IMR-90 (cell line): ENCODE data around the gene NOL9. TPM values are rescaled to one million over a fixed set of nuclear protein-coding genes. Genes with fewer than 3 reads are reported as not detected.
A peak's percentile ranks its signal among the peaks of the same experiment; 100 is the strongest.

ENCODE experiments used
- ATAC-seq: fragments of 200-7000 bp; cut with Tn5 transposase; 2 replicates; pipeline ENCODE4 v1.9.1; 2020; ENCODE audit warnings: low read depth, mild to moderate bottlenecking, moderate library complexity
- BruUV-seq: library from RNA; stranded (reverse); fragments of 400-500 nt; replicated peaks from 2 replicates; lab custom pipeline; 2021; lab: Mats Ljungman, UMichigan
- CTCF ChIA-PET: fragments of 300-600 bp; formaldehyde crosslinking; extraction: SDS; loops from one replicate; lab custom pipeline; 2021; ENCODE audit warnings: antibody characterized with exemption; lab: Yijun Ruan, JAX
- POLR2A ChIA-PET: fragments of 300-600 bp; sonication (Branson Sonifier 250); formaldehyde crosslinking; loops from one replicate; lab custom pipeline; 2022; ENCODE audit warnings: antibody characterized with exemption; ENCODE audit not compliant: unreplicated experiment; lab: Charles Lee
- DNase-seq: peaks from one replicate; pipeline ENCODE4 v3.0.0; 2013
- H2AFZ ChIP-seq: replicated peaks from 2 replicates; pipeline ENCODE3; 2013; ENCODE audit warnings: low read length, mild to moderate bottlenecking; ENCODE audit not compliant: poor library complexity
- H2AK5ac ChIP-seq: 2 replicates; pipeline ENCODE4 v1.6.1; 2013; ENCODE audit warnings: low read depth, low read length, inconsistent platforms
- H2AK9ac ChIP-seq: replicated peaks from 2 replicates; pipeline ENCODE3; 2013; ENCODE audit warnings: mild to moderate bottlenecking, low read depth, low read length, moderate library complexity; ENCODE audit not compliant: poor library complexity
- H2BK120ac ChIP-seq: 2 replicates; pipeline ENCODE4 v1.6.1; 2013; ENCODE audit warnings: low read depth, low read length, inconsistent platforms
- H2BK15ac ChIP-seq: 3 replicates; pipeline ENCODE4 v1.6.1; 2013; ENCODE audit warnings: low read depth, low read length, inconsistent platforms
- H2BK20ac ChIP-seq: 2 replicates; pipeline ENCODE4 v1.6.1; 2013; ENCODE audit warnings: low read depth, mild to moderate bottlenecking, inconsistent platforms, low read length, moderate library complexity
- H2BK5ac ChIP-seq: 2 replicates; pipeline ENCODE4 v1.6.1; 2013; ENCODE audit warnings: mild to moderate bottlenecking, low read depth, low read length, inconsistent platforms; ENCODE audit not compliant: poor library complexity, severe bottlenecking
- H3K14ac ChIP-seq: replicated peaks from 2 replicates; pipeline ENCODE4 v1.6.1; 2013; ENCODE audit warnings: low read depth, low read length, inconsistent platforms
- H3K18ac ChIP-seq: 2 replicates; pipeline ENCODE4 v1.6.1; 2013; ENCODE audit warnings: low read depth, low read length, control low read depth
- H3K23ac ChIP-seq: 2 replicates; pipeline ENCODE4 v1.6.1; 2013; ENCODE audit warnings: low read depth, low read length, inconsistent platforms
- H3K27ac ChIP-seq: 2 replicates; pipeline ENCODE4 v1.5.1; 2013; ENCODE audit warnings: mild to moderate bottlenecking, control low read depth, low read length; ENCODE audit not compliant: insufficient read depth
- H3K27me3 ChIP-seq: 2 replicates; pipeline ENCODE4 v1.6.1; 2013; ENCODE audit warnings: low read length; ENCODE audit not compliant: control insufficient read depth, insufficient read depth
- H3K36me3 ChIP-seq: 2 replicates; pipeline ENCODE4 v1.6.1; 2013; ENCODE audit warnings: low read length, mixed read lengths; ENCODE audit not compliant: control insufficient read depth, insufficient read depth
- H3K4ac ChIP-seq: 2 replicates; pipeline ENCODE4 v1.6.1; 2013; ENCODE audit warnings: low read depth, low read length, inconsistent platforms
- H3K4me1 ChIP-seq: 2 replicates; pipeline ENCODE4 v1.6.1; 2013; ENCODE audit warnings: low read length, mixed read lengths; ENCODE audit not compliant: control insufficient read depth, insufficient read depth
- H3K4me2 ChIP-seq: 2 replicates; pipeline ENCODE4 v1.6.1; 2013; ENCODE audit warnings: low read depth, mild to moderate bottlenecking, control low read depth, low read length, moderate library complexity
- H3K4me3 ChIP-seq: 2 replicates; pipeline ENCODE4 v1.5.1; 2013; ENCODE audit warnings: low read depth, mild to moderate bottlenecking, control low read depth, low read length, moderate library complexity; ENCODE audit not compliant: insufficient read depth
- H3K56ac ChIP-seq: 2 replicates; pipeline ENCODE4 v1.6.1; 2013; ENCODE audit warnings: low read length, inconsistent platforms; ENCODE audit not compliant: insufficient read depth; ENCODE audit errors: extremely low read depth
- H3K79me1 ChIP-seq, 2 experiments: 2 replicates each; pipeline ENCODE4 v1.6.1; 2013; ENCODE audit warnings: low read length in 2 of 2, inconsistent platforms in 1 of 2, low read depth in 1 of 2
- H3K9ac ChIP-seq: 2 replicates; pipeline ENCODE4 v1.6.1; 2013; ENCODE audit warnings: low read depth, low read length, control low read depth
- H3K9me1 ChIP-seq: 2 replicates; pipeline ENCODE4 v1.6.1; 2013; ENCODE audit warnings: low read length, inconsistent platforms; ENCODE audit not compliant: insufficient read depth
- H3K9me3 ChIP-seq: 2 replicates; pipeline ENCODE4 v1.6.1; 2013; ENCODE audit warnings: low read length; ENCODE audit not compliant: control insufficient read depth, insufficient read depth
- H4K20me1 ChIP-seq: 2 replicates; pipeline ENCODE4 v1.6.1; 2013; ENCODE audit warnings: low read length, inconsistent platforms; ENCODE audit not compliant: insufficient read depth
- H4K5ac ChIP-seq: 2 replicates; pipeline ENCODE4 v1.6.1; 2013; ENCODE audit warnings: mild to moderate bottlenecking, low read depth, low read length, control low read depth
- H4K8ac ChIP-seq, 2 experiments: 2 replicates each; pipeline ENCODE4 v1.6.1; 2013; ENCODE audit warnings: low read depth in 2 of 2, low read length in 2 of 2, control low read depth in 1 of 2, inconsistent platforms in 1 of 2
- H4K91ac ChIP-seq: 2 replicates; pipeline ENCODE4 v1.6.1; 2013; ENCODE audit warnings: low read depth, low read length, inconsistent platforms; ENCODE audit not compliant: insufficient read depth
- MXI1 ChIP-seq: IDR thresholded peaks from 2 replicates; pipeline ENCODE4 v1.6.1; 2012; ENCODE audit warnings: low read depth, mild to moderate bottlenecking, low read length, moderate library complexity, borderline replicate concordance
- RAD21 ChIP-seq: IDR thresholded peaks from 2 replicates; pipeline ENCODE4 v1.6.1; 2012; ENCODE audit warnings: low read length, improper control_type of control experiment
- WGBS, 2 experiments: methylation state at CpG; one replicate each; pipeline versions ENCODE4 v1.1.5 to v1.1.7; 2013; ENCODE audit warnings: missing lambda C conversion rate in 2 of 2; ENCODE audit not compliant: insufficient read length in 1 of 2; ENCODE audit errors: extremely low coverage in 2 of 2; 5-methylcytosine and 5-hydroxymethylcytosine counted together
- dilution Hi-C: fragments of 300-500 bp; cut with HindIII; formaldehyde crosslinking; loops from one replicate; pipeline ENCODE4 v1.14.3; 2018; ENCODE audit warnings: low sequenced_read_pairs; ENCODE audit not compliant: unreplicated experiment
- in situ Hi-C: fragments of 300-500 bp; cut with MboI; formaldehyde crosslinking; loops from 3 replicates; pipeline ENCODE4 v1.14.3; 2019; ENCODE audit warnings: low sequenced_read_pairs, inconsistent platforms, mixed read lengths
- intact Hi-C: fragments of 100-400 bp; cut with micrococcal nuclease; formaldehyde crosslinking; loops from 2 replicates; pipeline ENCODE4 v1.10.0; 2022
- polyA plus RNA-seq, 3 experiments: library from polyadenylated mRNA; depleted of rRNA; stranded (reverse); fragments of >200 nt; gene quantifications; 2 replicates each; pipeline ENCODE4 v1.2.3, GENCODE V29; 2012; ENCODE audit warnings: low replicate concordance in 1 of 3
- total RNA-seq: library from RNA; depleted of rRNA; stranded (reverse); fragments of >200 nt; gene quantifications from 2 replicates; pipeline ENCODE4 v1.2.3, GENCODE V29; 2012
- TF ChIP-seq, protein P1 (sequence below): fragments of 150-350 bp; IDR thresholded peaks from 2 replicates; pipeline ENCODE4 v1.6.1; 2017; ENCODE audit warnings: mild to moderate bottlenecking, antibody characterized with exemption, low read length, low read depth

Gene NOL9
- total and polyA plus RNA-seq, 2 of the 4 experiments (the other 2 are of a cell fraction) = 13.0 to 19.2 TPM

- Histone ChIP-seq H2BK20ac (no peak overlapping the region), H2BK5ac (no peak overlapping the region), H4K91ac (no peak overlapping the region), H3K23ac (no peak overlapping the region), H4K8ac (no peak overlapping the region), H4K5ac (no peak overlapping the region), H2AK9ac (no peak overlapping the region), H3K4me2 (no peak overlapping the region), H2BK15ac (no peak overlapping the region), H3K27me3 (no peaks in the 10 kb centered on the region), H2AFZ (no peak overlapping the region), H3K79me1 (no peaks in the 10 kb centered on the region), H3K4me1 (peaks cover 9% of the 10 kb centered on the region), H3K27ac (no peak overlapping the region), H3K18ac (no peak overlapping the region), H4K20me1 (no peaks in the 10 kb centered on the region), H3K14ac (no peak overlapping the region), H3K9me1 (no peaks in the 10 kb centered on the region; the same call in 1 of the 2 replicates), H2AK5ac (no peak overlapping the region), H3K56ac (no peak overlapping the region), H2BK120ac (no peak overlapping the region), H3K9me3 (no peaks in the 10 kb centered on the region), H3K4ac (no peak overlapping the region), H3K4me3 (no peak overlapping the region), H3K9ac (no peak overlapping the region), H3K36me3 (peaks cover 14% of the 10 kb centered on the region)
- POLR2A ChIA-PET = no interaction called here
- WGBS, 2 experiments = 100% methylated on average over 1 of the region's 5 CpGs; no CpG with 5 or more reads in 1 of the 2 experiments
- DNase-seq (peak; percentile 41), ATAC-seq (no peak)
- in situ Hi-C loops (no loop called here), intact Hi-C loops (loop anchor here (2.0 kb wide), 1 partner anchor 17 kb away; no protein-coding TSS in a partner anchor), dilution Hi-C loops (no loop called here)
- TF ChIP-seq, protein P1, sequence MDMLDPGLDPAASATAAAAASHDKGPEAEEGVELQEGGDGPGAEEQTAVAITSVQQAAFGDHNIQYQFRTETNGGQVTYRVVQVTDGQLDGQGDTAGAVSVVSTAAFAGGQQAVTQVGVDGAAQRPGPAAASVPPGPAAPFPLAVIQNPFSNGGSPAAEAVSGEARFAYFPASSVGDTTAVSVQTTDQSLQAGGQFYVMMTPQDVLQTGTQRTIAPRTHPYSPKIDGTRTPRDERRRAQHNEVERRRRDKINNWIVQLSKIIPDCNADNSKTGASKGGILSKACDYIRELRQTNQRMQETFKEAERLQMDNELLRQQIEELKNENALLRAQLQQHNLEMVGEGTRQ = no peak
- TF ChIP-seq RAD21 (no peak), MXI1 (no peak)
- CTCF ChIA-PET = no interaction called here
- BruUV-seq = TSS peak; percentile 45
These were observed 32.8 kb downstream of the NOL9 start for GRCh38 chr1:6521536-6521935.
